Stimulated activated CD4-positive, alpha-beta T cell treated with anti-CD3 and anti-CD28 coated beads, TNF-alpha, amount 100 ng/mL, for 1 hour (primary cell): Measurements from ENCODE around the gene RIPK3.
A peak's percentile ranks its signal among the peaks of the same experiment; 100 is the strongest.
"Not testable (repeated sequence)": the region's sequence is repeated elsewhere in the genome, so short reads cannot be mapped to it uniquely, and the experiment has no call there.

Source experiments
- DNase-seq, 3 donors: peaks; one replicate each; pipeline ENCODE4 v3.0.0-alpha.2; 2020; ENCODE audit warnings: low read depth in 3 of 3, low spot score in 1 of 3

Gene RIPK3

GRCh38 chr14:24369907-24370687 is 30.3 kb upstream of the RIPK3 start:
- no peak for DNase-seq

DNA sequence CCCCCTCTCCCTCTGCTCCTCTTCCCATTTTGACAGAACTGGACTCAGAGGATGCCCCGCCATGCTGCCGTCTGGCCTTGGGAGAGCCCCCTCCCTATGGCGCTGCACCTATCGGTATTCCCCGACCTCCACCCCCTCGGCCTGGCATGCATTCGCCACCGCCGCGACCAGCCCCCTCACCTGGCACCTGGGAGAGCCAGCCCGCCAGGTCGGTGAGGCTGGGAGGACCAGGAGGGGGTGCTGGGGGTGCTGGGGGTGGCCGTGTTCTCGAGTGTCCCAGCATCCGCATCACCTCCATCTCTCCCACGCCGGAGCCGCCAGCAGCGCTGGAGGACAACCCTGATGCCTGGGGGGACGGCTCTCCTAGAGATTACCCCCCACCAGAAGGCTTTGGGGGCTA is 29.7 kb upstream of the RIPK3 start:
- no peak for DNase-seq

GRCh38 chr14:24368562-24369252 is 28.9 kb upstream of the RIPK3 start:
- DNase-seq, result no peak

DNA sequence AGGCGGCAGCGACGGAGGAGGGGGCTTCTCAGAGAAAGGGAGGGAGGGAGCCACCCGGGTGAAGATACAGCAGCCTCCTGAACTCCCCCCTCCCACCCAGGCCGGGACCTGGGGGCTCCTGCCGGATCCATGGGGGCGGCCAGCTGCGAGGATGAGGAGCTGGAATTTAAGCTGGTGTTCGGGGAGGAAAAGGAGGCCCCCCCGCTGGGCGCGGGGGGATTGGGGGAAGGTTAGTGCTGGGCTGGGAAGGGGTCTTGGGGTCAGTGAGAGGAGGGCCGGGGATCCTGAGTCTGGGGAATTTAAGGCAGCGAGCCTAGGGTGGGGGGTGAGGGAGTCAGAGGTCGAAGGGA is 28.4 kb upstream of the RIPK3 start:
- DNase-seq, result no peak

- no peak for DNase-seq
Observed at GRCh38 chr14:24367514-24368211, 27.9 kb upstream of the RIPK3 start, which contains the start of gene NFATC4. Gene NFATC4 (plus strand): TSS chr14:24368184. CDS start chr14:24368341, 157 bp downstream.

DNA sequence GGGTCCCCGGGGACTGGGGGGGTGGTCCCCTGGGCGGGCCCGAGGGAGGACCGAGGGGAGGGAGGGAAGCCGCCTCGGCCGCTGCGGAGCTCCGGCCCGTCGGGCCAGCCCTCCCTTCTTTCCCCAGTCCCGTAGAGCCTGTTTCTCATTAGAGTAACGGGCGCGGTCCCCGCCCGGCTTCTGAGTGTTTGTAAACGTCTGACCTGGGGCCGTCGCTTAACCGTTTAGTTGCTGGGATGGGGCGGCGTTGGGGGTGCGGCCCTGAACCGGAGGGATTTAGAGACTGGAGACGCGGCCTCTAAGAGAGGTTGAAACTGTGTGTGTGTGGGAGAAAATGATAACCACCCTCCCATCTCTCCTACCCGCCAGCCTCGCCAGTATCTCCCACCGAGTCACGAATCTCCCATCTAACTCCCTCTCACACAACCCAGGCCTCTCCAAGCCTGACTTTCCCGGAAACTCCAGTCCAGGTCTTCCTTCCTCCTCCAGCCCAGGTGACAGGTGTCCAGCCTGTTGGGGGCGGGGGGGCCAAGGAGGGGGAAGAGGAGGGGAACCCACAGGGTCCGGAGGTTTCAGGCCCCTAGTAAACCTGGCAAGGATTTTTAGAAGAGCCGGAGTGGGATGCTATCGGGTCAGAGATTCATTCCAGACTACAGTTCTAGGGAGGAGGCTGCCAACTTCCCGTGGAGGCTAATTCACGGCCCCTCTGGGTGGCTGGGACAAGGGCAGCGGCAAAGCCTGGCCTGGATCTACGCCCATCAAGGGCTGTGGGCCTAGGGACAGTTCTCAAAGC is 27.1 kb upstream of the RIPK3 start:
- peak in 1 of 3 donors; percentile 3 for DNase-seq

- DNase-seq, result no peak
Observed at GRCh38 chr14:24366413-24366720, 26.6 kb upstream of the RIPK3 start.

- peak; percentile 10 to 49 (median 46) for DNase-seq
Observed at GRCh38 chr14:24365600-24366412, 26.0 kb upstream of the RIPK3 start.

- DNase-seq, result no peak
Observed at GRCh38 chr14:24364841-24365240, 25.1 kb upstream of the RIPK3 start.

GRCh38 chr14:24363401-24363800 is 23.6 kb upstream of the RIPK3 start:
- DNase-seq, result no peak

- no peak for DNase-seq
Observed at GRCh38 chr14:24362241-24362960, 22.6 kb upstream of the RIPK3 start.

DNA sequence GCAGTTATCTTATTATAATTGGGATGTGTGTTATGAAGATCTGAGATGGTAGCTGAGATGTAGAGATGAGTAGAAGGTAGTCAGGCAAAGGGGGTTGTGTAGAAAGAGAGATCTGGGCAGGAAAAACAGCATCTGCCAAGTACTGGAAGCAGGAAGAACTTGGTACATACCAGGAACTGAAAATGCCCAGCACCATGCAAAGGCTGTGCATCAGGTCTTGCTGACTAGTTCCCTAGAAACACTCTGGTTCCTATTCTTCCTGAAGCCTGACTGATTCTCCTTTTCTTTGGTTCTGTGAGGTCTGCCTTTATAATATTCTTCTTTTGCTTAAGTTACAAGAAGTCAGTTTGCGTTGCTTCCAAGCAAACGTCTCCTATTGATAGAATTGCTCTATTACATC is 21.5 kb upstream of the RIPK3 start:
- DNase-seq, result no peak

- no peak for DNase-seq
Observed at GRCh38 chr14:24360281-24360680, 20.5 kb upstream of the RIPK3 start.

GRCh38 chr14:24356208-24356607 is 16.4 kb upstream of the RIPK3 start:
- DNase-seq, result no peak

DNA sequence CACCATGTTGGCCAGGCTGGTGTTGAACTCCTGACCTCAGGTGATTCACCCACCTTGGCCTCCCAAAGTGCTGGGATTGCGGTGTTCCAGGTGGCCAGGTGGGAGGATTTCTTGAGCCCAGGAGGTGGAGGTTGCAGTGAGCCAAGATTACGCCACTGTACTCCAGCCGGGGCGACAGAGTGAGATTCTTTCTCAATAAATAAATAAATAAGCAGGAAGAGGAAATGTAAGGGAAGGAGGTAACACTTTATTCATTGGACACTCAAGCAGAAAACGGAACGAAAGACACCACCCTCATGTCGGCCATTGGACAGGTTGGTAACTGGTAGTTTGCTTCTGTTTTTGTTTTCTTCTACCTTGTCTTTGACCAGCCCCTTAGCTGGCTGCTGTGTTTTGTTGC is 15.2 kb upstream of the RIPK3 start:
- no peak for DNase-seq

GRCh38 chr14:24354482-24354825 is 14.7 kb upstream of the RIPK3 start:
- not testable (repeated sequence) for DNase-seq

DNA sequence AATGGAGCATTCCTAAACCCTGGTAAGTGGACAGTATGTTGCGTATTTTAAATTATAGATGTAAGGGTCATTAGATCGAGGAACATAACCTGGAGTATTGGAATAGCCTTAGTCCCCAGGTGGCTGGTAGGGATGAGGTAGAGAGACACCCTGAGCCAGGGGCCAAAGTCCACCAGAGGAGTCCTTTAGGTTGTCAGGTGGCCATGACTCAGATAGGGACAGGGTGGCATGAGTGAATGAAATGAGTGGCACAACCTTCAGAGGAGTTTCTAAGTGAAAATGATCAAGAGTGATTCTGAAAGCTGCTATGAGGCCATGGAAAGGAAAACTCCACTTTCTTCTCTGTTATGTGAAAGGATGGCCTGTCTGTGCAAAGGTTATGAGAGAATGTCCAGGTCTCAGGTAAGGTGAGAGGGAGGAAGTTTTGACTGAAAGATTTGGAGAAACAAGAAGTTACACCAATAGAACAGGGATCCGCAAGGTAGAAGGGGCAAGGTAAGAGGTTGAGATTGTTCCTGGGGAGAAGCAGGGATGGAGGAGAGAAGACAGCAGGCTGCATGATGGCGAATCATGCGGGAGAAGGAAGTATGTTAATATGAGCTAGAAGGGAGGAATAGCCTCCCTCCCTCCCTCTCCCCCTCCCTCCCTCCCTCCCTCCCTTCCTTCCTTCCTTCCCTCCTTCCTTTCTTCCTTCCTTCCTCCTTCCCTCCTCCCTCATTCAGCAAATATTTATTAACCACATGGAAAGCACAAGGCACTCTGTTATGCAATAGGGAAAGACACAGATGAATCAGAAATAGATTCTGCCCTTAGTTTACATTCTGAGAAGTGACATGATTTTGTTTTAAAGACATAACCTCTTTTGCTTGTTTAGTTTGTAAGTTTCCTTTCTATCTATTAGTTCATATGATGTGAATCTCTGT is 14.0 kb upstream of the RIPK3 start:
- DNase-seq, result no peak

- no peak for DNase-seq
Observed at GRCh38 chr14:24351517-24351916, 11.7 kb upstream of the RIPK3 start.

DNA sequence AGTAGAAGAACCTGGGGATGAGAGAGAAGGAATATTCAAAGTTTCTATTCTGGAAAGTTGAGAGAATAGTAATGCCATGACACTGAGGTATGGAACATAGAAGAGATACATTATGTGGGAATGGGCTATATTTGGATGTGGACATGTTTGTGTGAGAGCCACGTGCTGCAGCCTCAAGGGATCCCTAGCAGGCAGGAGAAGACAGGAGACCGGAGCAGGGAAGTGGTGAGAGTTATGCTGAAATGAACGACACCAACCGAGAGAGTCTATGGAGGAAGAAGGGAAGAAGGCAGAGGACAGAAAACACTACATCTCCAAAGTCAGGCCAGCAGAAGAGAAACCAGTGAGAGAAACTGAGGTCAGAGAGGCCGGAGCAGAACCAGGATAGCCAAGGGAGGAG is 10.0 kb upstream of the RIPK3 start:
- DNase-seq, result no peak
